ENCODE measurements around the gene TCF3. TPM values are rescaled to one million over a fixed set of nuclear protein-coding genes. Genes with fewer than 3 reads are reported as not detected.

Gene TCF3
- total RNA-seq, 2 experiments from 2014 or later: 84.8 to 86.7 TPM

DNA sequence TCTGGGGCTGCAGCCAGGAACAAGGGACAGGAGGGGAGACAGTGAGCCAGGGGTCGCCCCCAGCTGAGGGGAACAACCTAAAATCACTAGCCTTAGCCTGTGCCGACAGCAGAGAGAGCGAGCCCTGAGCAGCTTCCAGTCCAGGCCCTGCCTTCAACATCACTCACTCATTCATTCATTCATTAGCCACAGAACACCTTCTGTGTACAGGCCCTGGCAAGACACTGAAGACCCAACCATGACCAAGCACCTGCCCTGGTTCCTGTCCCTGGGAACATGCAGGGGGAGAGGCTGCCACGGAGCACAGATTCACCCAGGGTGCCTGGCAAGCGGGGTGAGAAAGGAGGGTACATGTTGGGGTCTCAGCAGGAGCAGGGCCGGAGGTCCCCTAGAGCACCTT is 89.2 kb downstream of the TCF3 start:
- CTCF ChIA-PET: no interaction called here
- Mint-ChIP-seq H3K27ac (no peak overlapping the region), H3K4me1 (ENCODE audit: low read depth) (no peaks in the 10 kb centered on the region), H3K36me3 (ENCODE audit: low read depth) (no peaks in the 10 kb centered on the region), H3K9me3 (no peaks in the 10 kb centered on the region), H3K27me3 (ENCODE audit: low read depth) (no peaks in the 10 kb centered on the region), H3K4me3 (no peak overlapping the region)
- intact Hi-C loops (cut with micrococcal nuclease): no loop called here
- DNase-seq: no peak

DNA sequence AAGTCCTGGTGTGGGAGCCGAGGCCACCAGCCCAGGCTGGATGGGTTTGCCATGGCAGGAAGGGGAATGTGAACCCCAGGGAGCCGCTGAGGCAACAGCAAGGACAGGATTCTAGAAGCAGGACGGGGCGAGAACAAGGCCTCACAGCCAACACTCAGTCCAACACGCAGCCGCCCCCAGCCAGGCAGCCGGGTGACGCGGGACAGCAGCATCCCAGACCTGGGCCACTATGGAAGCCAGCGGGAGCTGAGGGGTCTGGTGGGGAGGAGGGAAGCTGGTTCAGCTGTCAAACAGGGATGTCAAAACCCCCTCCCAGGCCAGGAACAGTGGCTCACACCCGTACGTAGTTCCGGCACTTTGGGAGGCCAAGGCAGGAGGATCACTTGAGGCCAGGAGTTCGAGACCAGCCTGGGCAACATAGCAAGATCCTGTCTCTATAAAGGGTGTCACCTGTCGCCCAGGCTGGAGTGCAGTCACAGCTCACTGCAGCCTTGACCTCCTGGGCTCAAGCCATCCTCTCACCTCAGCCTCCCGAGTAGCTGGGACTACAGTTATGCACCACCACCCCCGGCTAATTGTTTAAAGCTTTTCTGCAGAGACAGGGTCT is 91.1 kb downstream of the TCF3 start:
- H3K27me3 Mint-ChIP-seq (ENCODE audit: low read depth): no peaks in the 10 kb centered on the region
- H3K36me3 Mint-ChIP-seq (ENCODE audit: low read depth): no peaks in the 10 kb centered on the region
- intact Hi-C loops (cut with micrococcal nuclease): no loop called here
- no peak overlapping the region for H3K27ac Mint-ChIP-seq
- no peaks in the 10 kb centered on the region for H3K4me1 Mint-ChIP-seq (ENCODE audit: low read depth)
- no peak for DNase-seq
- H3K4me3 Mint-ChIP-seq: no peak overlapping the region
- no peaks in the 10 kb centered on the region for H3K9me3 Mint-ChIP-seq
- CTCF ChIA-PET: no interaction called here

DNA sequence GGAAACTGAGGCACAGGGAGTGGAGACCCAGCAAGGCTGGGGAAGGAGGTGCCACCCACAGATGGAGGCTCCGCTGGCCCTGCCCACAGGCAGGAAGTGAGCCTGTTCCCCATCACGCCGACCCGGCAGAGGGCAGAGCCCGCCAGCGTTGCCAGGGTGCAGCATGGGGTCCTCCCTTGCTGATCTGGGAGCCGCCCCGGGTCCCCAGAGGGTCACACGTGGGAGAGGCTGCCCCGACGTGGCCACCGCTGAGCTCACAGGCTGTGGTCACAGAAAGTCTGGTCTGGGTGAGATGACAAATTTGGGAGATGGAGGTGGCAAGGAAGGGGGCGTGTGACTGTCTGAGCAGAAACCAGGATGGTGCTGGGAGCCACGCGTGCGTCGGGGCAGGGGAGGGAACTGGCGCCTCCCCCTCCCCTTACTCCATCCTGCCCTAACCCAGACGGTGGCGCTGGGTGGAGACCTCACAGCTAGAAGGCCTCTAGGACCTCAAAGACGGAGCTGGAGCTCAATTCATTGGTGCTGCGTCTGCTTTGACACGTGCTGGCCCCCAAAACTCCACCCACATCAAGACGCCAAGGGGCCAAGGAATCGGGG is 92.0 kb downstream of the TCF3 start:
- no peak for DNase-seq
- Mint-ChIP-seq H3K36me3 (ENCODE audit: low read depth) (no peaks in the 10 kb centered on the region), H3K4me3 (no peak overlapping the region), H3K9me3 (no peaks in the 10 kb centered on the region), H3K4me1 (ENCODE audit: low read depth) (no peaks in the 10 kb centered on the region), H3K27ac (no peak overlapping the region), H3K27me3 (ENCODE audit: low read depth) (no peaks in the 10 kb centered on the region)
- intact Hi-C loops (cut with micrococcal nuclease): no loop called here
- CTCF ChIA-PET: interaction anchor here (0.7 kb wide), 1 partner anchor 14 kb away, joined by 3 read pairs; no protein-coding TSS in a partner anchor

Other genes starting within 250 kb of the TCF3 start
- gene DAZAP1, start 245.0 kb downstream of the TCF3 start, total RNA-seq: 100 to 1,000 TPM; 253 to 265 TPM
- 1,000 to 10,000 TPM; 1,902 to 1,906 TPM for gene RPS15, start 214.2 kb downstream of the TCF3 start, total RNA-seq
- under 1 TPM; 0.07 to 0.12 TPM for gene APC2, start 202.5 kb downstream of the TCF3 start, total RNA-seq
- gene C19orf25, start 173.4 kb downstream of the TCF3 start, total RNA-seq: 10 to 100 TPM; 17.5 to 20.8 TPM
- gene PCSK4, start 162.3 kb downstream of the TCF3 start, total RNA-seq: 1 to 10 TPM; 1.5 to 1.7 TPM
- 1 to 10 TPM; 1.3 to 1.6 TPM for gene REEP6, start 161.4 kb downstream of the TCF3 start, total RNA-seq
- gene ADAMTSL5, start 139.6 kb downstream of the TCF3 start, total RNA-seq: 1 to 10 TPM in 1 of 2 experiments, under 1 TPM in 1; 0.95 to 1.6 TPM
- gene PLK5, start 128.5 kb downstream of the TCF3 start, total RNA-seq: not detected
- gene MEX3D, start 84.3 kb downstream of the TCF3 start, total RNA-seq: 1 to 10 TPM; 2.0 to 2.1 TPM
- gene MBD3, start 59.8 kb downstream of the TCF3 start, total RNA-seq: 10 to 100 TPM; 58.1 to 63.7 TPM
- 100 to 1,000 TPM; 281 to 293 TPM for gene UQCR11, start 47.2 kb downstream of the TCF3 start, total RNA-seq
- gene ONECUT3, start 100.9 kb upstream of the TCF3 start, total RNA-seq: not detected
- gene ATP8B3, start 159.7 kb upstream of the TCF3 start, total RNA-seq: 1 to 10 TPM; 6.1 to 8.4 TPM
- 10 to 100 TPM; 39.8 to 47.6 TPM for gene REXO1, start 195.9 kb upstream of the TCF3 start, total RNA-seq
- gene KLF16, start 211.0 kb upstream of the TCF3 start, total RNA-seq: 10 to 100 TPM; 13.5 to 15.0 TPM
- 10 to 100 TPM; 79.3 to 79.9 TPM for gene ABHD17A, start 232.9 kb upstream of the TCF3 start, total RNA-seq